ENCODE data around the gene ARHGAP40.

Gene ARHGAP40

DNA sequence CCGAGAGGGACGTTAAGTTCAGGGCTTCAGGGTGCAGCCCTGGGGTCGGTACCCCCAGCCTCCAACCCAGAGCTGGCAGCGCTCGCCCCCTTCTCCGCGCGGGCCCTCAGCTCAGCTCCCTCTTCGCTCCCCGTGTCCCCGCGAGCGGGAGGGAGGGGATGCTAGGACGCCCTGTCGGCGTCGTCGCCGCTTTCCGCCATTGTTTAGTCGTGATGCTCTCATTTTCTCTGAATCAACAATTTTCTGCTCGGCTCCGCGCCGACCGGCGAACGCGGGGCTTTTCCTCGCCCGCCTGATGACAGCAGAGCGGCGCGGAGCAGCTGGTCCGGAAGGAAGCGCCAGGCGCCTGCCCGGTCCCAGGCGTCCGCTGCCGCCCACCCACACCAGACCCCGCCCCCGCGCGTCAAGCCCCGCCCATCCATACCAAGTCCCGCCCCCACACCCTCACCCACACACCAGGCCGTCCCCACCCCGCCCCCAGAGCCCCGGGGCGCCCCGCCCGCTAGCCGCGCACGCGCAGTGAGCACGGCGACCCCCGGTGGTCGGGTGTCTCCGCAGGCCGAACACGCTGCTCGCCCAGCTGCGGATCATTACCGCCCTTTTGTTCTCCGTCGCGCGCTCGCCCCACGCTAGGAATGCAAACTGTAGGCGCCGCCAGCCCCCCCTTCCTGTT, 72.6 kb downstream of the ARHGAP40 start:
- Histone ChIP-seq H3K36me3 (ENCODE audit: control insufficient read depth in 2 of 2, insufficient read depth in 1 of 2, low read length in 2 of 2) (no peaks in the 10 kb centered on the region), H3K27ac (ENCODE audit: extremely low read depth, low read depth, low read length) (no peak overlapping the region; the same call in 1 of the 2 replicates), H3K4me3 (ENCODE audit: low read depth, low read length) (peak overlapping the region; percentile 48), H3K9me3 (ENCODE audit: control insufficient read depth, insufficient read depth, low read depth, low read length) (no peaks in the 10 kb centered on the region), H3K4me1 (ENCODE audit: control insufficient read depth, insufficient read depth, low read length) (peaks cover 4% of the 10 kb centered on the region; the same call in 1 of the 2 replicates)
- ChIA-PET POLR2A (interaction anchor here (0.7 kb wide), 1 partner anchor 35 kb away, joined by 3 read pairs; no protein-coding TSS in a partner anchor), CTCF (interaction anchor here (0.7 to 1.7 kb wide), 4 partner anchors 15 to 95 kb away, joined by 3 to 5 read pairs (median 3); no protein-coding TSS in a partner anchor)
- TF ChIP-seq, protein P1, sequence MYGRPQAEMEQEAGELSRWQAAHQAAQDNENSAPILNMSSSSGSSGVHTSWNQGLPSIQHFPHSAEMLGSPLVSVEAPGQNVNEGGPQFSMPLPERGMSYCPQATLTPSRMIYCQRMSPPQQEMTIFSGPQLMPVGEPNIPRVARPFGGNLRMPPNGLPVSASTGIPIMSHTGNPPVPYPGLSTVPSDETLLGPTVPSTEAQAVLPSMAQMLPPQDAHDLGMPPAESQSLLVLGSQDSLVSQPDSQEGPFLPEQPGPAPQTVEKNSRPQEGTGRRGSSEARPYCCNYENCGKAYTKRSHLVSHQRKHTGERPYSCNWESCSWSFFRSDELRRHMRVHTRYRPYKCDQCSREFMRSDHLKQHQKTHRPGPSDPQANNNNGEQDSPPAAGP (tag by site-specific recombination; IDR thresholded peaks at IDR 0.05): peak; percentile 41; the same call in 1 of the 2 replicates
- no peak for TF ChIP-seq ZNF510 (tag by site-specific recombination; IDR thresholded peaks at IDR 0.05; ENCODE audit: insufficient replicate concordance)
- peak; percentile 43; the same call in 1 of the 2 replicates for TF ChIP-seq EGR2 (tag by site-specific recombination; IDR thresholded peaks at IDR 0.05; ENCODE audit: low read depth)
- no peak for TF ChIP-seq ZNF549 (tag by site-specific recombination; IDR thresholded peaks at IDR 0.05)
- TF ChIP-seq, protein P2, sequence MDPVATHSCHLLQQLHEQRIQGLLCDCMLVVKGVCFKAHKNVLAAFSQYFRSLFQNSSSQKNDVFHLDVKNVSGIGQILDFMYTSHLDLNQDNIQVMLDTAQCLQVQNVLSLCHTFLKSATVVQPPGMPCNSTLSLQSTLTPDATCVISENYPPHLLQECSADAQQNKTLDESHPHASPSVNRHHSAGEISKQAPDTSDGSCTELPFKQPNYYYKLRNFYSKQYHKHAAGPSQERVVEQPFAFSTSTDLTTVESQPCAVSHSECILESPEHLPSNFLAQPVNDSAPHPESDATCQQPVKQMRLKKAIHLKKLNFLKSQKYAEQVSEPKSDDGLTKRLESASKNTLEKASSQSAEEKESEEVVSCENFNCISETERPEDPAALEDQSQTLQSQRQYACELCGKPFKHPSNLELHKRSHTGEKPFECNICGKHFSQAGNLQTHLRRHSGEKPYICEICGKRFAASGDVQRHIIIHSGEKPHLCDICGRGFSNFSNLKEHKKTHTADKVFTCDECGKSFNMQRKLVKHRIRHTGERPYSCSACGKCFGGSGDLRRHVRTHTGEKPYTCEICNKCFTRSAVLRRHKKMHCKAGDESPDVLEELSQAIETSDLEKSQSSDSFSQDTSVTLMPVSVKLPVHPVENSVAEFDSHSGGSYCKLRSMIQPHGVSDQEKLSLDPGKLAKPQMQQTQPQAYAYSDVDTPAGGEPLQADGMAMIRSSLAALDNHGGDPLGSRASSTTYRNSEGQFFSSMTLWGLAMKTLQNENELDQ (tag by site-specific recombination; IDR thresholded peaks at IDR 0.05; ENCODE audit: low read depth): no peak
- no peak for TF ChIP-seq ZNF292 (tag by site-specific recombination; IDR thresholded peaks at IDR 0.05; ENCODE audit: borderline replicate concordance, low read depth)
- TF ChIP-seq SP3 (tag by site-specific recombination; IDR thresholded peaks at IDR 0.05): peak; percentile 58; the same call in 1 of the 2 replicates
- no peak for TF ChIP-seq ZNF558 (tag by site-specific recombination; IDR thresholded peaks at IDR 0.05)
- TF ChIP-seq ZNF133 (tag by site-specific recombination; IDR thresholded peaks at IDR 0.05): no peak
- TF ChIP-seq, protein P3, sequence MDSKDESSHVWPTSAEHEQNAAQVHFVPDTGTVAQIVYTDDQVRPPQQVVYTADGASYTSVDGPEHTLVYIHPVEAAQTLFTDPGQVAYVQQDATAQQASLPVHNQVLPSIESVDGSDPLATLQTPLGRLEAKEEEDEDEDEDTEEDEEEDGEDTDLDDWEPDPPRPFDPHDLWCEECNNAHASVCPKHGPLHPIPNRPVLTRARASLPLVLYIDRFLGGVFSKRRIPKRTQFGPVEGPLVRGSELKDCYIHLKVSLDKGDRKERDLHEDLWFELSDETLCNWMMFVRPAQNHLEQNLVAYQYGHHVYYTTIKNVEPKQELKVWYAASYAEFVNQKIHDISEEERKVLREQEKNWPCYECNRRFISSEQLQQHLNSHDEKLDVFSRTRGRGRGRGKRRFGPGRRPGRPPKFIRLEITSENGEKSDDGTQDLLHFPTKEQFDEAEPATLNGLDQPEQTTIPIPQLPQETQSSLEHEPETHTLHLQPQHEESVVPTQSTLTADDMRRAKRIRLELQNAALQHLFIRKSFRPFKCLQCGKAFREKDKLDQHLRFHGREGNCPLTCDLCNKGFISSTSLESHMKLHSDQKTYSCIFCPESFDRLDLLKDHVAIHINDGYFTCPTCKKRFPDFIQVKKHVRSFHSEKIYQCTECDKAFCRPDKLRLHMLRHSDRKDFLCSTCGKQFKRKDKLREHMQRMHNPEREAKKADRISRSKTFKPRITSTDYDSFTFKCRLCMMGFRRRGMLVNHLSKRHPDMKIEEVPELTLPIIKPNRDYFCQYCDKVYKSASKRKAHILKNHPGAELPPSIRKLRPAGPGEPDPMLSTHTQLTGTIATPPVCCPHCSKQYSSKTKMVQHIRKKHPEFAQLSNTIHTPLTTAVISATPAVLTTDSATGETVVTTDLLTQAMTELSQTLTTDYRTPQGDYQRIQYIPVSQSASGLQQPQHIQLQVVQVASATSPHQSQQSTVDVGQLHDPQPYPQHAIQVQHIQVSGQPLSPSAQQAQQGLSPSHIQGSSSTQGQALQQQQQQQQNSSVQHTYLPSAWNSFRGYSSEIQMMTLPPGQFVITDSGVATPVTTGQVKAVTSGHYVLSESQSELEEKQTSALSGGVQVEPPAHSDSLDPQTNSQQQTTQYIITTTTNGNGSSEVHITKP (tag by site-specific recombination; IDR thresholded peaks at IDR 0.05): no peak; the same call in 1 of the 2 replicates
- peak; percentile 67 for TF ChIP-seq ZFHX2 (tag by site-specific recombination; conservative IDR thresholded peaks at IDR 0.05)
- TF ChIP-seq ZSCAN30 (tag by site-specific recombination; IDR thresholded peaks at IDR 0.05): no peak
- TF ChIP-seq ZNF311 (tag by site-specific recombination; IDR thresholded peaks at IDR 0.05; ENCODE audit: borderline replicate concordance): no peak
- no peak; the same call in 1 of the 2 replicates for TF ChIP-seq ZNF629 (tag by site-specific recombination; IDR thresholded peaks at IDR 0.05)
- no peak for TF ChIP-seq SALL2 (tag by site-specific recombination; IDR thresholded peaks at IDR 0.05; ENCODE audit: borderline replicate concordance)
- TF ChIP-seq ZFP37 (tag by site-specific recombination; IDR thresholded peaks at IDR 0.05): 0 out of 2 replicates have a peak, but pooled peaks have one; percentile 43
- TF ChIP-seq, protein P4, sequence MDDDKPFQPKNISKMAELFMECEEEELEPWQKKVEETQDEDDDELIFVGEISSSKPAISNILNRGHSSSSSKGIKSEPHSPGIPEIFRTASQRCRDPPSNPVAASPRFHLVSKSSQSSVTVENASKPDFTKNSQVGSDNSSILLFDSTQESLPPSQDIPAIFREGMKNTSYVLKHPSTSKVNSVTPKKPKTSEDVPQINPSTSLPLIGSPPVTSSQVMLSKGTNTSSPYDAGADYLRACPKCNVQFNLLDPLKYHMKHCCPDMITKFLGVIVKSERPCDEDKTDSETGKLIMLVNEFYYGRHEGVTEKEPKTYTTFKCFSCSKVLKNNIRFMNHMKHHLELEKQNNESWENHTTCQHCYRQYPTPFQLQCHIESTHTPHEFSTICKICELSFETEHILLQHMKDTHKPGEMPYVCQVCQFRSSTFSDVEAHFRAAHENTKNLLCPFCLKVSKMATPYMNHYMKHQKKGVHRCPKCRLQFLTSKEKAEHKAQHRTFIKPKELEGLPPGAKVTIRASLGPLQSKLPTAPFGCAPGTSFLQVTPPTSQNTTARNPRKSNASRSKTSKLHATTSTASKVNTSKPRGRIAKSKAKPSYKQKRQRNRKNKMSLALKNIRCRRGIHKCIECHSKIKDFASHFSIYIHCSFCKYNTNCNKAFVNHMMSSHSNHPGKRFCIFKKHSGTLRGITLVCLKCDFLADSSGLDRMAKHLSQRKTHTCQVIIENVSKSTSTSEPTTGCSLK (tag by site-specific recombination; IDR thresholded peaks at IDR 0.05): no peak
- no peak for TF ChIP-seq ZNF626 (tag by site-specific recombination; IDR thresholded peaks at IDR 0.05)
- no peak for TF ChIP-seq SETDB1 (IDR thresholded peaks at IDR 0.05; ENCODE audit: insufficient read length, low read length)
- TF ChIP-seq ZNF184 (tag by site-specific recombination; IDR thresholded peaks at IDR 0.05): peak; percentile 15; the same call in 1 of the 2 replicates
- no peak for TF ChIP-seq ZNF658 (tag by site-specific recombination; IDR thresholded peaks at IDR 0.05)
- TF ChIP-seq ZNF335 (tag by site-specific recombination; conservative IDR thresholded peaks at IDR 0.05): peak; percentile 93
- no peak for TF ChIP-seq ZNF544 (tag by site-specific recombination; IDR thresholded peaks at IDR 0.05)
- TF ChIP-seq ZNF585B (tag by site-specific recombination; IDR thresholded peaks at IDR 0.05): no peak
- no peak for TF ChIP-seq ZNF571 (tag by site-specific recombination; IDR thresholded peaks at IDR 0.05)
- TF ChIP-seq, protein P5, sequence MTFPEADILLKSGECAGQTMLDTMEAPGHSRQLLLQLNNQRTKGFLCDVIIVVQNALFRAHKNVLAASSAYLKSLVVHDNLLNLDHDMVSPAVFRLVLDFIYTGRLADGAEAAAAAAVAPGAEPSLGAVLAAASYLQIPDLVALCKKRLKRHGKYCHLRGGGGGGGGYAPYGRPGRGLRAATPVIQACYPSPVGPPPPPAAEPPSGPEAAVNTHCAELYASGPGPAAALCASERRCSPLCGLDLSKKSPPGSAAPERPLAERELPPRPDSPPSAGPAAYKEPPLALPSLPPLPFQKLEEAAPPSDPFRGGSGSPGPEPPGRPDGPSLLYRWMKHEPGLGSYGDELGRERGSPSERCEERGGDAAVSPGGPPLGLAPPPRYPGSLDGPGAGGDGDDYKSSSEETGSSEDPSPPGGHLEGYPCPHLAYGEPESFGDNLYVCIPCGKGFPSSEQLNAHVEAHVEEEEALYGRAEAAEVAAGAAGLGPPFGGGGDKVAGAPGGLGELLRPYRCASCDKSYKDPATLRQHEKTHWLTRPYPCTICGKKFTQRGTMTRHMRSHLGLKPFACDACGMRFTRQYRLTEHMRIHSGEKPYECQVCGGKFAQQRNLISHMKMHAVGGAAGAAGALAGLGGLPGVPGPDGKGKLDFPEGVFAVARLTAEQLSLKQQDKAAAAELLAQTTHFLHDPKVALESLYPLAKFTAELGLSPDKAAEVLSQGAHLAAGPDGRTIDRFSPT (tag by site-specific recombination; IDR thresholded peaks at IDR 0.05): peak; percentile 44; the same call in 1 of the 2 replicates
